ENCODE data around the gene KCNN3. TPM values are rescaled to one million over a fixed set of nuclear protein-coding genes. Genes with fewer than 3 reads are reported as not detected.
A peak's percentile ranks its signal among the peaks of the same experiment; 100 is the strongest.

The KCNN3 gene
- polyA plus RNA-seq, 1 donor: 4.7 TPM

- no peaks in the 10 kb centered on the region for H3K9me3 ChIP-seq (ENCODE audit: control insufficient read depth, low read depth, low read length)
- no peak for DNase-seq
- no peak overlapping the region for H3K4me3 ChIP-seq (ENCODE audit: low read length)
- peaks cover 16% of the 10 kb centered on the region for H3K27me3 ChIP-seq (ENCODE audit: control insufficient read depth, insufficient read depth, low read length)
- no peaks in the 10 kb centered on the region for H3K36me3 ChIP-seq (ENCODE audit: control insufficient read depth, insufficient read depth, low read length)
- H3K27ac ChIP-seq (ENCODE audit: low read length): no peak overlapping the region
- no CpG with 5 or more reads among the region's 23 CpGs for WGBS (ENCODE audit: insufficient coverage, low lambda C conversion rate)
- no peaks in the 10 kb centered on the region for H3K4me1 ChIP-seq (ENCODE audit: control insufficient read depth, insufficient read depth, low read length)
These were observed 98.0 kb downstream of the KCNN3 start for GRCh38 chr1:154772056-154772455.

- H3K4me1 ChIP-seq (ENCODE audit: control insufficient read depth, insufficient read depth, low read length): no peaks in the 10 kb centered on the region
- no peak overlapping the region for H3K27ac ChIP-seq (ENCODE audit: low read length)
- WGBS (ENCODE audit: insufficient coverage, low lambda C conversion rate): 89% methylated on average over 3 of the region's 4 CpGs
- no peak for DNase-seq
- H3K36me3 ChIP-seq (ENCODE audit: control insufficient read depth, insufficient read depth, low read length): no peaks in the 10 kb centered on the region
- H3K27me3 ChIP-seq (ENCODE audit: control insufficient read depth, insufficient read depth, low read length): peaks cover 11% of the 10 kb centered on the region
- H3K9me3 ChIP-seq (ENCODE audit: control insufficient read depth, low read depth, low read length): no peaks in the 10 kb centered on the region
- no peak overlapping the region for H3K4me3 ChIP-seq (ENCODE audit: low read length)
These were observed 99.0 kb downstream of the KCNN3 start for GRCh38 chr1:154770897-154771594.

GRCh38 chr1:154769193-154769895 lies 100.7 kb downstream of the KCNN3 start:
- Histone ChIP-seq H3K4me3 (ENCODE audit: low read length) (no peak overlapping the region), H3K4me1 (ENCODE audit: control insufficient read depth, insufficient read depth, low read length) (no peaks in the 10 kb centered on the region), H3K27me3 (ENCODE audit: control insufficient read depth, insufficient read depth, low read length) (peaks cover 13% of the 10 kb centered on the region), H3K9me3 (ENCODE audit: control insufficient read depth, low read depth, low read length) (no peaks in the 10 kb centered on the region), H3K36me3 (ENCODE audit: control insufficient read depth, insufficient read depth, low read length) (no peaks in the 10 kb centered on the region), H3K27ac (ENCODE audit: low read length) (no peak overlapping the region)
- no peak for DNase-seq
- WGBS (ENCODE audit: insufficient coverage, low lambda C conversion rate): 100% methylated on average over 1 of the region's 5 CpGs

DNA sequence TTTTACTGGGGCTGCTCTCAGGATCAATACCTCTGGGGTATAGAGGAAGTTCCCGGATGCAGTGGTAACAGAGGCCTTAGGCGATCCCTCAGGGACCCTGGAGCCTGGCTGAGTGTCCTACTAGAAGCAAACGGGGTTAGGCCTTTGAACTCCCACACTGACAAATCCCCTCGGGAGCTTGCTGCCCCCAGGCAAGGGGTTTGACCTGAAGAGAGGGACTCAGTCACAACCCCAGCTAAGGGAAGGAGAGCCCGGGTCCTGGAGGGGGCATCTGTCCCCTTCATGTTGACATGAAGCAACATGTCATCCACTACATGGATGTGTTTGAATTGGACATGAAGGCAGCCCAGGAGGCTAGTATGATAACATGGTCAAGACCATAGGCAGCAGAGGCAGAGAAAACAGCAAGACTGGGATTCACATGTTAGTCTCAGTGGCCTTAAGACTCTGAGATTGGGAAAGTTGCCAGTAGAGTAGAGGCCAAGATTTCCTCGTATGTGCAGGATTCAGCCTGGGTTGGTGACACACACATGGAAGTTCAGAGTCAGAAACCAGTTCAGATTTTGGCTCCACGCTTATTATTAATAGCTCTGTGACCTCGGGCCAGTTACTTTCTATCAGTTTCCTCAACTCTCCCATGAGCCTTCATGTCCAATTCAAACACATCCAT lies 101.5 kb downstream of the KCNN3 start:
- no peaks in the 10 kb centered on the region for H3K36me3 ChIP-seq (ENCODE audit: control insufficient read depth, insufficient read depth, low read length)
- H3K27me3 ChIP-seq (ENCODE audit: control insufficient read depth, insufficient read depth, low read length): peaks cover 13% of the 10 kb centered on the region
- no peak for DNase-seq
- no peak overlapping the region for H3K27ac ChIP-seq (ENCODE audit: low read length)
- H3K4me1 ChIP-seq (ENCODE audit: control insufficient read depth, insufficient read depth, low read length): no peaks in the 10 kb centered on the region
- H3K4me3 ChIP-seq (ENCODE audit: low read length): no peak overlapping the region
- no peaks in the 10 kb centered on the region for H3K9me3 ChIP-seq (ENCODE audit: control insufficient read depth, low read depth, low read length)
- WGBS (ENCODE audit: insufficient coverage, low lambda C conversion rate): no CpG with 5 or more reads among the region's 8 CpGs

GRCh38 chr1:154767315-154768240 lies 102.5 kb downstream of the KCNN3 start:
- H3K4me3 ChIP-seq (ENCODE audit: low read length): no peak overlapping the region
- H3K27me3 ChIP-seq (ENCODE audit: control insufficient read depth, insufficient read depth, low read length): peaks cover 12% of the 10 kb centered on the region
- DNase-seq: peak in 1 of 2 donors; percentile 43
- H3K4me1 ChIP-seq (ENCODE audit: control insufficient read depth, insufficient read depth, low read length): no peaks in the 10 kb centered on the region
- H3K9me3 ChIP-seq (ENCODE audit: control insufficient read depth, low read depth, low read length): no peaks in the 10 kb centered on the region
- no peak overlapping the region for H3K27ac ChIP-seq (ENCODE audit: low read length)
- WGBS (ENCODE audit: insufficient coverage, low lambda C conversion rate): no CpG with 5 or more reads among the region's 9 CpGs
- H3K36me3 ChIP-seq (ENCODE audit: control insufficient read depth, insufficient read depth, low read length): no peaks in the 10 kb centered on the region

DNA sequence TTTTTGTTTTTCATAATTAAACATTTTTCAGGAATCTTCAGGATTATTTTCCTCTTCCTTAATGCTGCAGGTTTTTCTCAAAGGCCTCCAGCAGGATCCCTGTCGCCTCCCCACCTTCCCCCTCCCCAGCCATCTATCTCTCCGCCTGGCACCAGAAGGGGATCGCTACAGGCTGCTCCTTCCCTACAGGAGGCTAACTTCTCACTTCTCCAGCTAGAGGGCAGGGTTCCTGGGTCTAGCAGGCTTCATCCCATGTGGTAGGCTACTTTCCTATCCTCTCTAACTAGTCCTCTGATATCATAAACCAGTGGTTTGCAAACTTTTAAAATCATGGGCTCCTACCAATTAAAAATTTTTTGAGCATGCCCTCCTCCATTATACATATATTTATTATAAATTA lies 104.1 kb downstream of the KCNN3 start:
- Histone ChIP-seq H3K27me3 (ENCODE audit: control insufficient read depth, insufficient read depth, low read length) (peaks cover 15% of the 10 kb centered on the region), H3K4me3 (ENCODE audit: low read length) (no peak overlapping the region), H3K9me3 (ENCODE audit: control insufficient read depth, low read depth, low read length) (no peaks in the 10 kb centered on the region), H3K36me3 (ENCODE audit: control insufficient read depth, insufficient read depth, low read length) (no peaks in the 10 kb centered on the region), H3K4me1 (ENCODE audit: control insufficient read depth, insufficient read depth, low read length) (no peaks in the 10 kb centered on the region), H3K27ac (ENCODE audit: low read length) (no peak overlapping the region)
- no peak for DNase-seq
- WGBS (ENCODE audit: insufficient coverage, low lambda C conversion rate): no CpG with 5 or more reads among the region's 3 CpGs

GRCh38 chr1:154764773-154765172 lies 105.3 kb downstream of the KCNN3 start:
- WGBS (ENCODE audit: insufficient coverage, low lambda C conversion rate): 70% methylated on average over 2 of the region's 3 CpGs
- peaks cover 21% of the 10 kb centered on the region for H3K27me3 ChIP-seq (ENCODE audit: control insufficient read depth, insufficient read depth, low read length)

DNA sequence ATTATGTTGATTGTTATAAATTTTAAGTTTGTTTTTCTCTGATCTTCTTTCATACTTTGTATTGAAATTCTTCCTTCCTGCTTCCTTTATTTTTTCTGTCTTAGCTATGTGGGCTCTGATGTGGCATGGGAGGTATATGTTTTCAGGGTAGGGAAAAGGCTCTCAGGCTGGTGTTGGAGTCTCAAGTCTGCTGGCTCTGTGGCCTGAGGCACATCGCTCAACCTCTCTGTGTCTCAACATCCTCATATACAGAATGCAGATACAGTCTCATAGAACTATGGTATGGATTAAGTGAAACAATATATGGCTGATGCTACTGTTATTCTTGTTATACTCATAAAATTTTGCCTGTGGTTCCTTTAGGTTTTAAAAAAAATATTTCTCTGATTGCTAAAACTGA lies 105.9 kb downstream of the KCNN3 start:
- H3K4me1 ChIP-seq (ENCODE audit: control insufficient read depth, insufficient read depth, low read length): no peaks in the 10 kb centered on the region
- H3K27ac ChIP-seq (ENCODE audit: low read length): no peak overlapping the region
- H3K4me3 ChIP-seq (ENCODE audit: low read length): no peak overlapping the region
- peaks cover 2% of the 10 kb centered on the region for H3K9me3 ChIP-seq (ENCODE audit: control insufficient read depth, low read depth, low read length)
- WGBS (ENCODE audit: insufficient coverage, low lambda C conversion rate): no CpG with 5 or more reads among the region's 1 CpG
- H3K36me3 ChIP-seq (ENCODE audit: control insufficient read depth, insufficient read depth, low read length): no peaks in the 10 kb centered on the region
- DNase-seq: no peak
- peaks cover 25% of the 10 kb centered on the region for H3K27me3 ChIP-seq (ENCODE audit: control insufficient read depth, insufficient read depth, low read length)

More at GRCh38 chr1:154764773-154765172, 105.3 kb downstream of the KCNN3 start:
- Histone ChIP-seq H3K4me1 (ENCODE audit: control insufficient read depth, insufficient read depth, low read length) (no peaks in the 10 kb centered on the region), H3K4me3 (ENCODE audit: low read length) (no peak overlapping the region), H3K9me3 (ENCODE audit: control insufficient read depth, low read depth, low read length) (peaks cover 2% of the 10 kb centered on the region), H3K27ac (ENCODE audit: low read length) (no peak overlapping the region), H3K36me3 (ENCODE audit: control insufficient read depth, insufficient read depth, low read length) (no peaks in the 10 kb centered on the region)
- DNase-seq: no peak

DNA sequence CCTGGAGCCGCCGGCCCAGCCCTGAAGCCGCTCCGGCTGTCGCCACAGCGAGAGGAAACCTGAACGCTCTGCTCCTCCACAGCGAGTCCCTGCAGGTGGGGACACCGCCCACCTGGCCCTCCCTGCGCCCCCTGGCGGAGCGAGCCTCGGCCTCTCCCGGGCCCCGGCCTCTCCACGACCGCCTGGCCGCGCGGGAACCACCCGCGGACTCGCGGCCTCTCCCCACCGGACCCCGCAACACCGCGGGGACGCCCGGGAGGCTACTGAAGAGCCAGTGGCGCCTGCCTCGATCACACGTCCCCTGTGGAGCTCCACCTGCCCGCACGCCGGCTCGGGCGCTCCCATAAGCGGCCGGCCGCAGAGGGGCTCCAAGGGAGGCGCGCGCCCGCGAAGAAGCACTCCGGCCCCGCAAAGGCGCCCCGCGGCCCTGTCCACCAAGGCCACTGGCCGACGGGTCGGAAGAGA lies 109.6 kb downstream of the KCNN3 start:
- H3K9me3 ChIP-seq (ENCODE audit: control insufficient read depth, low read depth, low read length): peaks cover 2% of the 10 kb centered on the region

DNA sequence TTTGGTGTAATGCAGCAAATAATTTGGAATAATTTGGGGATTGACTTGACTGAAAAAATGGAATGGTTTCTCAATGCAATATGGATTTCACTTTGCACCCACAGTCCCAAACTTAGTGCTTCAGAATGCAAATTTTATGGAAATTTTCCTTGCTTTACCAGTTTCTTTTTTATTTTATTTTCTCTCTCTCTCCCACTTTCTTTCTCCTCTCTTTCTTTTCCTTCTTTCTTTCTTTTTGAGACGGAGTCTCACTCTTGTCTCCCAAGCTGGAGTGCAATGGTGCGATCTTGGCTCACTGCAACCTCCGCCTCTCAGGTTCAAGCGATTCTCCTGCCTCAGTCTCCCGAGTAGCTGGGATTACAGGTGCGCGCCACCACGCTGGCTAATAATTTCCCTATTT lies 110.3 kb downstream of the KCNN3 start:
- Histone ChIP-seq H3K4me3 (ENCODE audit: low read length) (no peak overlapping the region), H3K36me3 (ENCODE audit: control insufficient read depth, insufficient read depth, low read length) (no peaks in the 10 kb centered on the region), H3K4me1 (ENCODE audit: control insufficient read depth, insufficient read depth, low read length) (no peaks in the 10 kb centered on the region), H3K27me3 (ENCODE audit: control insufficient read depth, insufficient read depth, low read length) (peaks cover 37% of the 10 kb centered on the region), H3K27ac (ENCODE audit: low read length) (no peak overlapping the region), H3K9me3 (ENCODE audit: control insufficient read depth, low read depth, low read length) (peaks cover 2% of the 10 kb centered on the region)
- DNase-seq: no peak
- WGBS (ENCODE audit: insufficient coverage, low lambda C conversion rate): 100% methylated on average over 5 of the region's 8 CpGs

More for the DNA sequence above, 109.6 kb downstream of the KCNN3 start:
- WGBS (ENCODE audit: insufficient coverage, low lambda C conversion rate): no CpG with 5 or more reads among the region's 54 CpGs
- peaks cover 37% of the 10 kb centered on the region for H3K27me3 ChIP-seq (ENCODE audit: control insufficient read depth, insufficient read depth, low read length)
- peak overlapping the region; percentile 15 for H3K4me3 ChIP-seq (ENCODE audit: low read length)
- H3K27ac ChIP-seq (ENCODE audit: low read length): no peak overlapping the region
- DNase-seq: peak in 1 of 2 donors; percentile 67
- no peaks in the 10 kb centered on the region for H3K4me1 ChIP-seq (ENCODE audit: control insufficient read depth, insufficient read depth, low read length)
- no peaks in the 10 kb centered on the region for H3K36me3 ChIP-seq (ENCODE audit: control insufficient read depth, insufficient read depth, low read length)
